B cell (primary cell): ENCODE data around the gene TMEM132A. TPM values are rescaled to one million over a fixed set of nuclear protein-coding genes. Genes with fewer than 3 reads are reported as not detected.

Experiments used
- ATAC-seq: fragments of 200-7000 bp; cut with Tn5 transposase; one replicate; pipeline ENCODE4 v1.10.0; 2021; ENCODE audit warnings: low read depth, mild to moderate bottlenecking, moderate number of reproducible peaks, moderate library complexity
- CTCF ChIA-PET: fragments of 350-600 bp; sonication (Branson Sonifier 250); formaldehyde crosslinking; loops from one replicate; lab custom pipeline; 2021; ENCODE audit warnings: antibody characterized with exemption, inconsistent platforms; lab: Charles Lee
- POLR2A ChIA-PET: fragments of 350-600 bp; sonication (Branson Sonifier 250); formaldehyde crosslinking; loops from one replicate; lab custom pipeline; 2021; ENCODE audit warnings: antibody characterized with exemption; lab: Charles Lee
- DNase-seq: peaks from one replicate; pipeline ENCODE4 v3.0.0; 2013
- H2AFZ ChIP-seq: 2 replicates; pipeline ENCODE4 v1.6.1; 2012; ENCODE audit warnings: mild to moderate bottlenecking, low read depth, low read length; ENCODE audit not compliant: insufficient read depth, poor library complexity, severe bottlenecking
- H3K27ac ChIP-seq, 2 donors: 1 replicate in 1 of 2; 2 replicates in 1 of 2; pipeline ENCODE4 v1.5.1; 2012 to 2013; ENCODE audit warnings: low read length in 2 of 2, mild to moderate bottlenecking in 2 of 2, moderate library complexity in 1 of 2
- H3K27me3 ChIP-seq, 4 experiments: fragments of 200-600 bp in 1 of 4; sonication (generic) in 1 of 4; replicated peaks in 1 of 4; 1 replicate in 2 of 4; 2 replicates in 2 of 4; pipeline versions ENCODE4 v1.6.1 to v1.7.0; 2013 to 2016; ENCODE audit warnings: low read length in 3 of 4, mild to moderate bottlenecking in 2 of 4, mixed read lengths in 1 of 4, moderate library complexity in 1 of 4; ENCODE audit not compliant: insufficient read depth in 4 of 4, control insufficient read depth in 3 of 4; ENCODE audit errors: control extremely low read depth in 1 of 4
- H3K36me3 ChIP-seq, 2 experiments: replicated peaks in 1 of 2; 1 replicate in 1 of 2; 2 replicates in 1 of 2; pipeline versions ENCODE4 v1.6.1 to v1.7.1; 2013; ENCODE audit warnings: low read length in 1 of 2; ENCODE audit not compliant: insufficient read depth in 2 of 2, control insufficient read depth in 1 of 2; ENCODE audit errors: control extremely low read depth in 1 of 2, extremely low read depth in 1 of 2
- H3K4me1 ChIP-seq, 2 donors: fragments of 200-600 bp in 1 of 2; sonication (generic) in 1 of 2; 1 replicate in 1 of 2; 2 replicates in 1 of 2; pipeline versions ENCODE4 v1.5.1 to v1.6.1; 2013 to 2017; ENCODE audit warnings: low read length in 2 of 2; ENCODE audit not compliant: control insufficient read depth in 2 of 2, insufficient read depth in 2 of 2
- H3K4me2 ChIP-seq: replicated peaks from 2 replicates; pipeline ENCODE3; 2012; ENCODE audit warnings: mild to moderate bottlenecking, low read depth, low read length; ENCODE audit not compliant: poor library complexity, severe bottlenecking
- H3K4me3 ChIP-seq, 5 experiments: fragments of 200-600 bp in 1 of 5; sonication (generic) in 1 of 5; 1 replicate in 3 of 5; 2 replicates in 2 of 5; pipeline versions ENCODE4 v1.5.1 to v1.7.0; 2011 to 2016; ENCODE audit warnings: low read length in 4 of 5, mild to moderate bottlenecking in 4 of 5, low read depth in 2 of 5, control low read depth in 1 of 5, moderate library complexity in 1 of 5; ENCODE audit not compliant: insufficient read depth in 1 of 5; ENCODE audit errors: control extremely low read depth in 1 of 5, extremely low read depth in 1 of 5
- H3K79me2 ChIP-seq: fragments of 200-600 bp; sonication (generic); one replicate; pipeline ENCODE4 v1.6.0; 2016; ENCODE audit warnings: low read length; ENCODE audit not compliant: control insufficient read depth, insufficient read depth
- H3K9ac ChIP-seq: fragments of 200-600 bp; sonication (generic); 2 replicates; pipeline ENCODE4 v1.6.1; 2017; ENCODE audit warnings: mild to moderate bottlenecking, low read length, moderate library complexity
- H3K9me3 ChIP-seq, 3 donors: one replicate each; pipeline versions ENCODE4 v1.6.1 to v1.7.1; 2013; ENCODE audit warnings: low read length in 2 of 3; ENCODE audit not compliant: control insufficient read depth in 2 of 3, insufficient read depth in 1 of 3; ENCODE audit errors: control extremely low read depth in 1 of 3
- H4K20me1 ChIP-seq: 2 replicates; pipeline ENCODE4 v1.6.0; 2012; ENCODE audit warnings: mild to moderate bottlenecking, low read length; ENCODE audit not compliant: insufficient read depth, control insufficient read depth, poor library complexity, severe bottlenecking
- H3K27ac Mint-ChIP-seq: one replicate; pipeline ENCODE4 v1.8.0; 2021; ENCODE audit warnings: mixed read lengths
- H3K27me3 Mint-ChIP-seq: one replicate; pipeline ENCODE4 v1.8.0; 2021; ENCODE audit warnings: mixed read lengths
- H3K4me1 Mint-ChIP-seq: one replicate; pipeline ENCODE4 v1.8.0; 2021; ENCODE audit warnings: mixed read lengths
- H3K4me3 Mint-ChIP-seq: one replicate; pipeline ENCODE4 v1.8.0; 2021; ENCODE audit warnings: mixed read lengths
- H3K9me3 Mint-ChIP-seq: one replicate; pipeline ENCODE4 v1.8.0; 2022; ENCODE audit warnings: mixed read lengths; ENCODE audit not compliant: insufficient read depth
- CTCF ChIP-seq: fragments of 200-600 bp; IDR thresholded peaks from one replicate; pipeline ENCODE4 v1.8.0; 2022; ENCODE audit warnings: antibody characterized with exemption, mild to moderate bottlenecking
- EZH2 ChIP-seq: IDR thresholded peaks from 2 replicates; pipeline ENCODE4 v1.6.1; 2012; ENCODE audit warnings: borderline replicate concordance, low read depth, mild to moderate bottlenecking, moderate library complexity, low read length; ENCODE audit not compliant: insufficient read depth, poor library complexity, severe bottlenecking
- WGBS: methylation state at CpG from one replicate; pipeline ENCODE4 v1.1.5; 2013; ENCODE audit warnings: missing lambda C conversion rate; ENCODE audit not compliant: insufficient coverage; 5-methylcytosine and 5-hydroxymethylcytosine counted together
- intact Hi-C: fragments of 100-400 bp; cut with micrococcal nuclease; formaldehyde crosslinking; loops from one replicate; pipeline ENCODE4 v1.10.0; 2022
- polyA plus RNA-seq: library from polyadenylated mRNA; depleted of rRNA; stranded (reverse); fragments of >200 nt; gene quantifications from 2 replicates; pipeline ENCODE4 v1.2.3, GENCODE V29; 2012
- total RNA-seq, 2 donors: library from RNA; stranded (reverse); fragments of 120-200 nt in 1 of 2; gene quantifications; 1 replicate in 1 of 2; 2 replicates in 1 of 2; pipeline versions ENCODE4 v1.2.3 to v1.2.4, GENCODE V29; 2013 to 2022

Gene TMEM132A
- total and polyA plus RNA-seq, 2 donors (not counting 1 experiment from before 2014, with no cell fraction given): 1.2 to 11.3 TPM

- no peak for TF ChIP-seq EZH2
- TF ChIP-seq CTCF: no peak
- H3K9me3 ChIP-seq: no peaks in the 10 kb centered on the region
- H3K4me1 ChIP-seq: peaks cover 68 to 87% of the 10 kb centered on the region in 2 donors
- Mint-ChIP-seq H3K9me3 (no peaks in the 10 kb centered on the region), H3K27me3 (no peaks in the 10 kb centered on the region), H3K4me1 (peaks cover 77% of the 10 kb centered on the region), H3K4me3 (peak within 1 kb of the TSS; percentile 97), H3K27ac (peak within 1 kb of the TSS; percentile 98)
- intact Hi-C loops: loop anchor here (2.0 to 10.0 kb wide), 5 partner anchors 157 to 1249 kb away; partner anchors contain the start of genes FEN1, MS4A1, PATL1 and TMEM258
- H3K9ac ChIP-seq: peak within 1 kb of the TSS; percentile 89
- H3K27ac ChIP-seq: peak within 1 kb of the TSS; percentile 87 to 96
- peak; percentile 56 for ATAC-seq
- peak within 1 kb of the TSS; percentile 96 for H3K4me2 ChIP-seq
- ChIA-PET CTCF (interaction anchor here (0.6 to 11.8 kb wide), 15 partner anchors 10 to 274 kb away, joined by 3 to 129 read pairs (median 8); partner anchors contain the start of genes PRPF19, SLC15A3 and TMEM132A), POLR2A (interaction anchor here (0.7 to 8.3 kb wide), 6 partner anchors 10 to 248 kb away, joined by 3 to 96 read pairs (median 5); partner anchors contain the start of genes SLC15A3, TMEM132A and VPS37C)
- H3K79me2 ChIP-seq: peaks cover 48% of the 10 kb centered on the region
- peaks cover 27% of the 10 kb centered on the region for H4K20me1 ChIP-seq
- under 1% methylated on average over 64 of the region's 70 CpGs for WGBS
- no peaks in the 10 kb centered on the region for H3K27me3 ChIP-seq
- H3K36me3 ChIP-seq: peaks cover 0 to 6% of the 10 kb centered on the region in 2 experiments
- H3K4me3 ChIP-seq: peak within 1 kb of the TSS; percentile 61 to 100 (median 90)
- H2AFZ ChIP-seq: peak within 1 kb of the TSS; percentile 95
- DNase-seq: peak; percentile 95
These were observed 10.2 kb upstream of the TMEM132A start, which contains the start of gene TMEM109 for GRCh38 chr11:60913793-60914632. TMEM109 (plus strand) TSS chr11:60914158; CDS start chr11:60919694, 5,536 bp downstream.
